ENCODE results near the gene PLXNA2.

DNA sequence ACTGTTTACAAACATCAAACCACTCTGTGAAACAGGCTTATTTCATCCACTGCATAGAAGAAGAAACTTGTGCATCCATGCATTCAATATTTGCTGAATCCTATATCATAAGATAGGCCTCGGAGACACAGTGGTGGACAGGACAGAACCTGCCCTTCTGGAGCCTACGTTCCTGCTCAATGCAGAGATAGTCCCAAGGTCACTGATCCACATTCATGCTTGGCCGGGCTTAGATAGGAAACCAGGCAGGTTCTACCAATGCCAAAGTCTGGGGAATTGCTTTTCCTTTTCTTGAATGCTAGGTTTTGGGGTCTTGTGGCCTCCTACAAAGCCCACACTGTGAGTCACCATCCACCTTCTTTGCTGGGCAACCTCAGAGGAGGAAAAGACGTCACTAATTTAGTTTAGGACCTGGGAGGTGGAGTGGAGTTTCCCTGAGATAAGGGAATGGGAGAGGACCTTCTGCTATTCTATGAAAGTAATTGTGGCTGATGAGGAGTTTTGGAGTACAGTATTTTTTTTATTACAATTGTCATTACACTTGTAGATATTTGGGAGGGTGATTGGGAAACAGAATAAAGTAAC is 233.6 kb downstream of the PLXNA2 start:
- TF ChIP-seq POLR2A (IDR thresholded peaks at IDR 0.05; ENCODE audit: low read depth, low read length) (no peak), POLR2AphosphoS5 (IDR thresholded peaks at IDR 0.05; ENCODE audit: insufficient read depth, low read depth, low read length) (no peak), MYC (IDR thresholded peaks at IDR 0.05; ENCODE audit: low read depth, low read length) (no peak), EZH2 (IDR thresholded peaks at IDR 0.05; ENCODE audit: borderline replicate concordance, low read depth, low read length, severe bottlenecking) (no peak)
- TF ChIP-seq, protein P1, sequence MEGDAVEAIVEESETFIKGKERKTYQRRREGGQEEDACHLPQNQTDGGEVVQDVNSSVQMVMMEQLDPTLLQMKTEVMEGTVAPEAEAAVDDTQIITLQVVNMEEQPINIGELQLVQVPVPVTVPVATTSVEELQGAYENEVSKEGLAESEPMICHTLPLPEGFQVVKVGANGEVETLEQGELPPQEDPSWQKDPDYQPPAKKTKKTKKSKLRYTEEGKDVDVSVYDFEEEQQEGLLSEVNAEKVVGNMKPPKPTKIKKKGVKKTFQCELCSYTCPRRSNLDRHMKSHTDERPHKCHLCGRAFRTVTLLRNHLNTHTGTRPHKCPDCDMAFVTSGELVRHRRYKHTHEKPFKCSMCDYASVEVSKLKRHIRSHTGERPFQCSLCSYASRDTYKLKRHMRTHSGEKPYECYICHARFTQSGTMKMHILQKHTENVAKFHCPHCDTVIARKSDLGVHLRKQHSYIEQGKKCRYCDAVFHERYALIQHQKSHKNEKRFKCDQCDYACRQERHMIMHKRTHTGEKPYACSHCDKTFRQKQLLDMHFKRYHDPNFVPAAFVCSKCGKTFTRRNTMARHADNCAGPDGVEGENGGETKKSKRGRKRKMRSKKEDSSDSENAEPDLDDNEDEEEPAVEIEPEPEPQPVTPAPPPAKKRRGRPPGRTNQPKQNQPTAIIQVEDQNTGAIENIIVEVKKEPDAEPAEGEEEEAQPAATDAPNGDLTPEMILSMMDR (IDR thresholded peaks at IDR 0.05; ENCODE audit: extremely low read depth in 1 of 2, insufficient read depth in 1 of 2, low read depth in 1 of 2, low read length in 2 of 2): no peak
- TF ChIP-seq, protein P2, sequence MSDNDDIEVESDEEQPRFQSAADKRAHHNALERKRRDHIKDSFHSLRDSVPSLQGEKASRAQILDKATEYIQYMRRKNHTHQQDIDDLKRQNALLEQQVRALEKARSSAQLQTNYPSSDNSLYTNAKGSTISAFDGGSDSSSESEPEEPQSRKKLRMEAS (IDR thresholded peaks at IDR 0.05; ENCODE audit: insufficient read depth, insufficient read length): no peak
